DND-41 (cell line): ENCODE measurements around the gene DENND11.

Source experiments
- EZH2 ChIP-seq: IDR thresholded peaks from 3 replicates; pipeline ENCODE4 v1.6.1; 2012; ENCODE audit warnings: borderline replicate concordance, low read depth, mild to moderate bottlenecking, moderate library complexity, low read length, inconsistent platforms; ENCODE audit not compliant: severe bottlenecking
- TF ChIP-seq, protein P1 (sequence below): IDR thresholded peaks from 2 replicates; pipeline ENCODE4 v1.5.1; 2012; ENCODE audit warnings: borderline replicate concordance, low read length, moderate library complexity, mild to moderate bottlenecking; ENCODE audit not compliant: poor library complexity, severe bottlenecking; ENCODE audit errors: extremely low read depth

GRCh38 chr7:141668853-141669252, 33.1 kb downstream of the DENND11 start:
- TF ChIP-seq, protein P1, sequence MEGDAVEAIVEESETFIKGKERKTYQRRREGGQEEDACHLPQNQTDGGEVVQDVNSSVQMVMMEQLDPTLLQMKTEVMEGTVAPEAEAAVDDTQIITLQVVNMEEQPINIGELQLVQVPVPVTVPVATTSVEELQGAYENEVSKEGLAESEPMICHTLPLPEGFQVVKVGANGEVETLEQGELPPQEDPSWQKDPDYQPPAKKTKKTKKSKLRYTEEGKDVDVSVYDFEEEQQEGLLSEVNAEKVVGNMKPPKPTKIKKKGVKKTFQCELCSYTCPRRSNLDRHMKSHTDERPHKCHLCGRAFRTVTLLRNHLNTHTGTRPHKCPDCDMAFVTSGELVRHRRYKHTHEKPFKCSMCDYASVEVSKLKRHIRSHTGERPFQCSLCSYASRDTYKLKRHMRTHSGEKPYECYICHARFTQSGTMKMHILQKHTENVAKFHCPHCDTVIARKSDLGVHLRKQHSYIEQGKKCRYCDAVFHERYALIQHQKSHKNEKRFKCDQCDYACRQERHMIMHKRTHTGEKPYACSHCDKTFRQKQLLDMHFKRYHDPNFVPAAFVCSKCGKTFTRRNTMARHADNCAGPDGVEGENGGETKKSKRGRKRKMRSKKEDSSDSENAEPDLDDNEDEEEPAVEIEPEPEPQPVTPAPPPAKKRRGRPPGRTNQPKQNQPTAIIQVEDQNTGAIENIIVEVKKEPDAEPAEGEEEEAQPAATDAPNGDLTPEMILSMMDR: no peak
- no peak for TF ChIP-seq EZH2
